SK-N-SH treated with all-trans-retinoic acid at 6 μM for 48 hours (cell line): ENCODE results near the gene GNG8.

Experiments
- ATAC-seq: fragments of 200-7000 bp; cut with Tn5 transposase; 3 replicates; pipeline ENCODE4 v1.9.1; 2020; ENCODE audit warnings: mild to moderate bottlenecking, moderate library complexity
- ARNTL ChIP-seq: fragments of 450-650 bp; formaldehyde crosslinking; IDR thresholded peaks from 2 replicates; pipeline ENCODE4 v1.5.0; 2020; ENCODE audit warnings: low read depth, mild to moderate bottlenecking, moderate library complexity, borderline replicate concordance
- BACH2 ChIP-seq: fragments of 250-450 bp; sonication (Bioruptor Pico); IDR thresholded peaks from 2 replicates; pipeline ENCODE4 v1.9.0; 2021; ENCODE audit warnings: mild to moderate bottlenecking, borderline replicate concordance
- CSDC2 ChIP-seq: fragments of 250-450 bp; sonication (Bioruptor Pico); IDR thresholded peaks from 2 replicates; pipeline ENCODE4 v1.5.0; 2020; ENCODE audit warnings: mild to moderate bottlenecking, moderate library complexity
- ESRRG ChIP-seq: fragments of 250-450 bp; sonication (Bioruptor Pico); IDR thresholded peaks from 2 replicates; pipeline ENCODE4 v1.6.1; 2021; ENCODE audit warnings: mild to moderate bottlenecking
- GLIS3 ChIP-seq: fragments of 250-450 bp; sonication (Bioruptor Pico); IDR thresholded peaks from 2 replicates; pipeline ENCODE4 v1.5.0; 2020; ENCODE audit warnings: mild to moderate bottlenecking, moderate library complexity
- ISL1 ChIP-seq: fragments of 250-450 bp; sonication (Bioruptor Pico); IDR thresholded peaks from 2 replicates; pipeline ENCODE4 v2.1.2; 2022; ENCODE audit warnings: mild to moderate bottlenecking, moderate library complexity
- OSR1 ChIP-seq: fragments of 250-450 bp; sonication (Bioruptor Pico); IDR thresholded peaks from 2 replicates; pipeline ENCODE4 v1.8.0; 2022; ENCODE audit warnings: moderate library complexity, mild to moderate bottlenecking, inconsistent platforms
- PPARA ChIP-seq: fragments of 250-450 bp; sonication (Bioruptor Pico); IDR thresholded peaks from 2 replicates; pipeline ENCODE4 v1.5.0; 2020; ENCODE audit warnings: mild to moderate bottlenecking, borderline replicate concordance
- RARB ChIP-seq: fragments of 250-450 bp; sonication (Bioruptor Pico); IDR thresholded peaks from 2 replicates; pipeline ENCODE4 v1.8.0; 2021; ENCODE audit warnings: mild to moderate bottlenecking, moderate library complexity
- SNAI2 ChIP-seq: fragments of 250-450 bp; sonication (Bioruptor Pico); IDR thresholded peaks from 2 replicates; pipeline ENCODE4 v1.5.0; 2020; ENCODE audit warnings: mild to moderate bottlenecking, moderate library complexity
- TOX ChIP-seq: fragments of 250-450 bp; sonication (Bioruptor Pico); IDR thresholded peaks from 2 replicates; pipeline ENCODE4 v1.8.0; 2021; ENCODE audit warnings: mild to moderate bottlenecking, moderate library complexity, borderline replicate concordance
- ZC3H10 ChIP-seq: fragments of 250-450 bp; sonication (Bioruptor Pico); IDR thresholded peaks from 2 replicates; pipeline ENCODE4 v1.5.1; 2021; ENCODE audit warnings: mild to moderate bottlenecking, moderate library complexity
- ZFP3 ChIP-seq: fragments of 250-450 bp; sonication (Bioruptor Pico); IDR thresholded peaks from 2 replicates; pipeline ENCODE4 v1.5.0; 2020; ENCODE audit warnings: mild to moderate bottlenecking, moderate library complexity
- ZFP30 ChIP-seq: fragments of 450-650 bp; formaldehyde crosslinking; IDR thresholded peaks from 2 replicates; pipeline ENCODE4 v1.5.0; 2022; ENCODE audit warnings: mild to moderate bottlenecking, moderate library complexity
- ZNF565 ChIP-seq: fragments of 450-650 bp; formaldehyde crosslinking; conservative IDR thresholded peaks from 2 replicates; pipeline ENCODE4 v1.5.0; 2020; ENCODE audit warnings: low read depth, mild to moderate bottlenecking, moderate library complexity
- ZNF70 ChIP-seq: fragments of 450-650 bp; formaldehyde crosslinking; IDR thresholded peaks from 2 replicates; pipeline ENCODE4 v1.5.0; 2020; ENCODE audit warnings: mild to moderate bottlenecking, moderate library complexity
- TF ChIP-seq, protein P1 (sequence below): fragments of 250-450 bp; sonication (Bioruptor Pico); IDR thresholded peaks from 2 replicates; pipeline ENCODE4 v1.8.0; 2020; ENCODE audit warnings: mild to moderate bottlenecking, moderate library complexity, borderline replicate concordance
- TF ChIP-seq, protein P2 (sequence below): fragments of 250-450 bp; sonication (Bioruptor Pico); IDR thresholded peaks from 2 replicates; pipeline ENCODE4 v1.5.1; 2021; ENCODE audit warnings: mild to moderate bottlenecking, moderate library complexity
- TF ChIP-seq, protein P3 (sequence below): fragments of 250-450 bp; sonication (Bioruptor Pico); IDR thresholded peaks from 2 replicates; pipeline ENCODE4 v1.5.0; 2020; ENCODE audit warnings: mild to moderate bottlenecking, moderate library complexity
- TF ChIP-seq, protein P4 (sequence below): fragments of 250-450 bp; sonication (Bioruptor Pico); IDR thresholded peaks from 2 replicates; pipeline ENCODE4 v1.5.1; 2020; ENCODE audit warnings: low read depth, mild to moderate bottlenecking, moderate library complexity
- TF ChIP-seq, protein P5 (sequence below): fragments of 250-450 bp; sonication (Bioruptor Pico); IDR thresholded peaks from 2 replicates; pipeline ENCODE4 v1.8.0; 2021; ENCODE audit warnings: low read depth, mild to moderate bottlenecking, moderate library complexity, borderline replicate concordance

GNG8 gene

DNA sequence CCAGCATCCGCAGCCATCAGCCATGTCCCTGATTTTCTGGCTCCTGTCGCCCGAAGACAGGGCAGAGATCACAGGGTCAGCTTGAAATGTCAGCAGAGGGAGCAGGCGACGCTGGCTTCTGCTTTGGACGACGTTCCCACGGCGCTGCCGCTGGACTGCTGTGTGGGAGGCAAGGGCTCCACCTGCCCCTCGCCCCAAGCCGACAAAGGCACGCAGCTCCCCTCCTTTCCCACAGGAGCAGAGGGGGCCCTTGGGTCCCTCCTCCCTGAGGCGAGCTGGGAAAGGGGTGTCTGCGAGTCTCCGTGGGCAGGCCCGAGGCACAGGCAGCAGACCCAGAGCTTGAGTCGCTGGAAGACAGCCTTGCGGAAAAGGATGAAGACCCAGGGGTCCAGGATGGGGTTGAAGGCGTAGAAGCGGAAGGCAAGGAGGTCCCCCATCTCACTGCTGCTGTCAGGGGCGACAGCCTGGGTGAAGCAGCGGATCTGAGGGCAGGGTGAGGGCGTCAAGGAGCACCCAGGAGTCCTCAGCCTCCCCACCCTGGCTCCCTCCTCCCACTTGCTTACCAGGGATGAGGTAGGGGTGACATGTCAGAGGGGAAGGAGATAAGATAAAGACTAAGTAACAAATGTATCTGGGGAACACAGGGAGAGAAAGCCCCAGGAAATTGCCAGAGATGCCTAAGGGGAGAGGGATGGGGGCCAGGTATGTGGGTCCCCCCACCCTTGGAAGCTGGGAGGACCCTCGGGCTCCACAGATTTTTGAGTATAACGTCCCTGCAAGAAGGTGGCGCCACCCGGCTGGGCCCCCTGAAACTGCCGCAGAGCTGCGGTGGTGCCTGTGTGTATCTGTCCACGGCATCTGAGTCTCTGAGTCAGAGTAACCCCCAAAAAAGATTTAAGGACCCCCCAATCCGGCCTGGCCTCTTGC lies 14.5 kb downstream of the GNG8 start:
- TF ChIP-seq TOX (CRISPR knock-in tag) (no peak), GLIS3 (CRISPR knock-in tag) (no peak), ZFP30 (CRISPR knock-in tag) (no peak), CSDC2 (CRISPR knock-in tag) (no peak)
- no peak for ATAC-seq

DNA sequence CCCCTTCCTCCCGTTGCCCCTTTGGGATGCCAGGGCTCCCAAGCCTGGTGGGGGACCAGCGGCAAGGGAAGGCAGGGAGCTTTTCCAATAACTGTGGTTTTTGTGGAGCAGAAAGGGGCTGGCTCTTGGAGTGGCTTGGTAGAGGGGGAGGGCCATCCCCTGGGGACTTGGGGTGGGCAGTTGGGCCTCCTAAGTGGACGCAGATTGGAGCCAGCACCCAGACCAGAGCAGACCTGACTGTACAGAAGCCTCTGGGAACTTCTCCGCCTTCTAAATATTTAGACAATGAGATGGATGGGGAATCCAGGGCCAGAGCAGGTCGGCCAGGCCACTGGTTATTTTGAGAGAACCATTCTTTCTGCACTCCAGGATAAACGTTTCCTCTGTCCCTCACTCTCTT lies 15.3 kb downstream of the GNG8 start:
- no peak for TF ChIP-seq SNAI2 (CRISPR knock-in tag)
- TF ChIP-seq ISL1 (CRISPR knock-in tag), result no peak
- TF ChIP-seq, protein P1, sequence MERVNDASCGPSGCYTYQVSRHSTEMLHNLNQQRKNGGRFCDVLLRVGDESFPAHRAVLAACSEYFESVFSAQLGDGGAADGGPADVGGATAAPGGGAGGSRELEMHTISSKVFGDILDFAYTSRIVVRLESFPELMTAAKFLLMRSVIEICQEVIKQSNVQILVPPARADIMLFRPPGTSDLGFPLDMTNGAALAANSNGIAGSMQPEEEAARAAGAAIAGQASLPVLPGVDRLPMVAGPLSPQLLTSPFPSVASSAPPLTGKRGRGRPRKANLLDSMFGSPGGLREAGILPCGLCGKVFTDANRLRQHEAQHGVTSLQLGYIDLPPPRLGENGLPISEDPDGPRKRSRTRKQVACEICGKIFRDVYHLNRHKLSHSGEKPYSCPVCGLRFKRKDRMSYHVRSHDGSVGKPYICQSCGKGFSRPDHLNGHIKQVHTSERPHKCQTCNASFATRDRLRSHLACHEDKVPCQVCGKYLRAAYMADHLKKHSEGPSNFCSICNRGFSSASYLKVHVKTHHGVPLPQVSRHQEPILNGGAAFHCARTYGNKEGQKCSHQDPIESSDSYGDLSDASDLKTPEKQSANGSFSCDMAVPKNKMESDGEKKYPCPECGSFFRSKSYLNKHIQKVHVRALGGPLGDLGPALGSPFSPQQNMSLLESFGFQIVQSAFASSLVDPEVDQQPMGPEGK (CRISPR knock-in tag), result no peak
- no peak for TF ChIP-seq ARNTL (CRISPR knock-in tag)
- no peak for TF ChIP-seq ESRRG
- TF ChIP-seq OSR1 (CRISPR knock-in tag), result no peak
- TF ChIP-seq ZC3H10 (CRISPR knock-in tag), result no peak
- TF ChIP-seq CSDC2 (CRISPR knock-in tag), result no peak
- TF ChIP-seq, protein P2, sequence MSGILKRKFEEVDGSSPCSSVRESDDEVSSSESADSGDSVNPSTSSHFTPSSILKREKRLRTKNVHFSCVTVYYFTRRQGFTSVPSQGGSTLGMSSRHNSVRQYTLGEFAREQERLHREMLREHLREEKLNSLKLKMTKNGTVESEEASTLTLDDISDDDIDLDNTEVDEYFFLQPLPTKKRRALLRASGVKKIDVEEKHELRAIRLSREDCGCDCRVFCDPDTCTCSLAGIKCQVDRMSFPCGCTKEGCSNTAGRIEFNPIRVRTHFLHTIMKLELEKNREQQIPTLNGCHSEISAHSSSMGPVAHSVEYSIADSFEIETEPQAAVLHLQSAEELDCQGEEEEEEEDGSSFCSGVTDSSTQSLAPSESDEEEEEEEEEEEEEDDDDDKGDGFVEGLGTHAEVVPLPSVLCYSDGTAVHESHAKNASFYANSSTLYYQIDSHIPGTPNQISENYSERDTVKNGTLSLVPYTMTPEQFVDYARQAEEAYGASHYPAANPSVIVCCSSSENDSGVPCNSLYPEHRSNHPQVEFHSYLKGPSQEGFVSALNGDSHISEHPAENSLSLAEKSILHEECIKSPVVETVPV, result no peak
- no peak for TF ChIP-seq ZNF70 (CRISPR knock-in tag)
- TF ChIP-seq ZFP3 (CRISPR knock-in tag), result no peak
- TF ChIP-seq, protein P3, sequence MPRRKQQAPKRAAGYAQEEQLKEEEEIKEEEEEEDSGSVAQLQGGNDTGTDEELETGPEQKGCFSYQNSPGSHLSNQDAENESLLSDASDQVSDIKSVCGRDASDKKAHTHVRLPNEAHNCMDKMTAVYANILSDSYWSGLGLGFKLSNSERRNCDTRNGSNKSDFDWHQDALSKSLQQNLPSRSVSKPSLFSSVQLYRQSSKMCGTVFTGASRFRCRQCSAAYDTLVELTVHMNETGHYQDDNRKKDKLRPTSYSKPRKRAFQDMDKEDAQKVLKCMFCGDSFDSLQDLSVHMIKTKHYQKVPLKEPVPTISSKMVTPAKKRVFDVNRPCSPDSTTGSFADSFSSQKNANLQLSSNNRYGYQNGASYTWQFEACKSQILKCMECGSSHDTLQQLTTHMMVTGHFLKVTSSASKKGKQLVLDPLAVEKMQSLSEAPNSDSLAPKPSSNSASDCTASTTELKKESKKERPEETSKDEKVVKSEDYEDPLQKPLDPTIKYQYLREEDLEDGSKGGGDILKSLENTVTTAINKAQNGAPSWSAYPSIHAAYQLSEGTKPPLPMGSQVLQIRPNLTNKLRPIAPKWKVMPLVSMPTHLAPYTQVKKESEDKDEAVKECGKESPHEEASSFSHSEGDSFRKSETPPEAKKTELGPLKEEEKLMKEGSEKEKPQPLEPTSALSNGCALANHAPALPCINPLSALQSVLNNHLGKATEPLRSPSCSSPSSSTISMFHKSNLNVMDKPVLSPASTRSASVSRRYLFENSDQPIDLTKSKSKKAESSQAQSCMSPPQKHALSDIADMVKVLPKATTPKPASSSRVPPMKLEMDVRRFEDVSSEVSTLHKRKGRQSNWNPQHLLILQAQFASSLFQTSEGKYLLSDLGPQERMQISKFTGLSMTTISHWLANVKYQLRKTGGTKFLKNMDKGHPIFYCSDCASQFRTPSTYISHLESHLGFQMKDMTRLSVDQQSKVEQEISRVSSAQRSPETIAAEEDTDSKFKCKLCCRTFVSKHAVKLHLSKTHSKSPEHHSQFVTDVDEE (CRISPR knock-in tag), result no peak
- TF ChIP-seq ZFP30 (CRISPR knock-in tag), result no peak
- TF ChIP-seq, protein P4, sequence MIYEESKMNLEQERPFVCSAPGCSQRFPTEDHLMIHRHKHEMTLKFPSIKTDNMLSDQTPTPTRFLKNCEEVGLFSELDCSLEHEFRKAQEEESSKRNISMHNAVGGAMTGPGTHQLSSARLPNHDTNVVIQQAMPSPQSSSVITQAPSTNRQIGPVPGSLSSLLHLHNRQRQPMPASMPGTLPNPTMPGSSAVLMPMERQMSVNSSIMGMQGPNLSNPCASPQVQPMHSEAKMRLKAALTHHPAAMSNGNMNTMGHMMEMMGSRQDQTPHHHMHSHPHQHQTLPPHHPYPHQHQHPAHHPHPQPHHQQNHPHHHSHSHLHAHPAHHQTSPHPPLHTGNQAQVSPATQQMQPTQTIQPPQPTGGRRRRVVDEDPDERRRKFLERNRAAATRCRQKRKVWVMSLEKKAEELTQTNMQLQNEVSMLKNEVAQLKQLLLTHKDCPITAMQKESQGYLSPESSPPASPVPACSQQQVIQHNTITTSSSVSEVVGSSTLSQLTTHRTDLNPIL (CRISPR knock-in tag), result no peak
- TF ChIP-seq, protein P5, sequence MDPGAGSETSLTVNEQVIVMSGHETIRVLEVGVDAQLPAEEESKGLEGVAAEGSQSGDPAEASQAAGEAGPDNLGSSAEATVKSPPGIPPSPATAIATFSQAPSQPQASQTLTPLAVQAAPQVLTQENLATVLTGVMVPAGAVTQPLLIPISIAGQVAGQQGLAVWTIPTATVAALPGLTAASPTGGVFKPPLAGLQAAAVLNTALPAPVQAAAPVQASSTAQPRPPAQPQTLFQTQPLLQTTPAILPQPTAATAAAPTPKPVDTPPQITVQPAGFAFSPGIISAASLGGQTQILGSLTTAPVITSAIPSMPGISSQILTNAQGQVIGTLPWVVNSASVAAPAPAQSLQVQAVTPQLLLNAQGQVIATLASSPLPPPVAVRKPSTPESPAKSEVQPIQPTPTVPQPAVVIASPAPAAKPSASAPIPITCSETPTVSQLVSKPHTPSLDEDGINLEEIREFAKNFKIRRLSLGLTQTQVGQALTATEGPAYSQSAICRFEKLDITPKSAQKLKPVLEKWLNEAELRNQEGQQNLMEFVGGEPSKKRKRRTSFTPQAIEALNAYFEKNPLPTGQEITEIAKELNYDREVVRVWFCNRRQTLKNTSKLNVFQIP, result no peak
- TF ChIP-seq RARB (CRISPR knock-in tag), result no peak
- no peak for TF ChIP-seq GLIS3 (CRISPR knock-in tag)
- TF ChIP-seq ZNF565 (CRISPR knock-in tag), result no peak
- TF ChIP-seq PPARA (CRISPR knock-in tag), result no peak
- no peak for TF ChIP-seq TOX (CRISPR knock-in tag)
- no peak for ATAC-seq

DNA sequence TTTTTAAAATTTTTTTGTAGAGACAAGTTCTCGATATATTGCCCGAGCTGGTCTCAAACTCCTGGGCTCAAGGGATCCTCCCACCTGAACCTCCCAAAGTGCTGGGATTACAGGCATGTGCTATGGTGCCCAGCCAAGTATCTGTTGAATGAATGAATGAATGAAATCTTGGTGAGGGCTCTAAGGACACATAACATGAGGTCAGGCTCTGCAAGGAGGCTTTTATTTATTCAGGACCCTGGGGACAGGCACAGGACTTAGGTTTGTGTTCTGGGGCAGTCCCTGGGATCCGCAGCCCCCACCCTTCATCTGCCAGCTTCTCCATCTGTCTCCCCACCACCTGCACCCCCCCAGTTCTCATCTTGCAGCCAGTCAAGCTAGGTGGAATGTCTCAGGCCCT lies 15.7 kb downstream of the GNG8 start:
- no peak for ATAC-seq
- peak; percentile 84 for TF ChIP-seq ZNF70 (CRISPR knock-in tag)
- TF ChIP-seq CSDC2 (CRISPR knock-in tag), result no peak
- TF ChIP-seq GLIS3 (CRISPR knock-in tag), result no peak
- TF ChIP-seq, protein P5, result no peak
- TF ChIP-seq BACH2, result no peak
